ENCODE results near the gene PLD1.
"Not testable (repeated sequence)": the region's sequence is repeated elsewhere in the genome, so short reads cannot be mapped to it uniquely, and the experiment has no call there.

The PLD1 gene

GRCh38 chr3:171815973-171816595 lies 5.8 kb upstream of the PLD1 start:
- no peak for DNase-seq (ENCODE audit: low read depth, low spot score)

DNA sequence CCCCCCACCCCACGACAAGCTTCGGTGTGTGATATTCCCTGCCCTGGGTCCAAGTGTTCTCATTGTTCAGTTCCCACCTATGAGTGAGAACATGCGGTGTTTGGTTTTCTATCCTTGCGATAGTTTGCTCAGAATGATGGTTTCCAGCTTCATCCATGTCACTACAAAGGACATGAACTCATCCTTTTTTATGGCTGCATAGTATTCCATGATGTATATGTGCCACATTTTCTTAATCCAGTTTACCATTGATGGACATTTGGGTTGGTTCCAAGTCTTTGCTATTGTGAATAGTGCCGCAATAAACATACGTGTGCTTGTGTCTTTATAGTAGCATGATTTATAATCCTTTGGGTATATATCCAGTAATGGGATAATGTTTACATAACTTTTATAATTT lies 4.4 kb upstream of the PLD1 start:
- not testable (repeated sequence) for DNase-seq (ENCODE audit: low read depth, low spot score)

DNA sequence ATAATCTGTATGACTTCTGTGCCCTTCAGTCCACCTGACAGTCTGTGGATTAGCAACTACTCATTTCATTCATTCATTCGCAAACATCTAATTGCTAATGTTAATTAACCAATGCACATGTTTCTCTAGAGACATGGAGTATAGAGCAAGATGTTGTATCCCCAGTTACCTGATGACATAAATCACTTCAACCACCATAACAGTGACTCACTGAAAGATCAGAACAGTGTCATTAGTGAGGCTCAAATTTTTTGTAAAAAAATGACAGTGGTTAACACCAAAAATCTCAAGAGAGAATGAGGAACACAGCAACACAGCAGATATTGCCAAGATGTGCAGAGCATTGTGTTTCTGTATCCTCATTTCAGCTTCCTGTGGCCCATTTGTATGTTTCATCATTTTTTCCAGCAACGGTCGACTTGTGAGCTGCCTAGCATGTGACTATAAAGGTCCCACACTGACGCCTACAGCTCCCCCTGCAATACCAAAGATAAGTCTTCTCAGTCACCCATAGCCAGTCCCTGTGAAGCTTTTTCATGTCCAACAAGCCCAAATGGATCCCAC lies 3.7 kb upstream of the PLD1 start:
- DNase-seq (ENCODE audit: low read depth, low spot score): no peak

DNA sequence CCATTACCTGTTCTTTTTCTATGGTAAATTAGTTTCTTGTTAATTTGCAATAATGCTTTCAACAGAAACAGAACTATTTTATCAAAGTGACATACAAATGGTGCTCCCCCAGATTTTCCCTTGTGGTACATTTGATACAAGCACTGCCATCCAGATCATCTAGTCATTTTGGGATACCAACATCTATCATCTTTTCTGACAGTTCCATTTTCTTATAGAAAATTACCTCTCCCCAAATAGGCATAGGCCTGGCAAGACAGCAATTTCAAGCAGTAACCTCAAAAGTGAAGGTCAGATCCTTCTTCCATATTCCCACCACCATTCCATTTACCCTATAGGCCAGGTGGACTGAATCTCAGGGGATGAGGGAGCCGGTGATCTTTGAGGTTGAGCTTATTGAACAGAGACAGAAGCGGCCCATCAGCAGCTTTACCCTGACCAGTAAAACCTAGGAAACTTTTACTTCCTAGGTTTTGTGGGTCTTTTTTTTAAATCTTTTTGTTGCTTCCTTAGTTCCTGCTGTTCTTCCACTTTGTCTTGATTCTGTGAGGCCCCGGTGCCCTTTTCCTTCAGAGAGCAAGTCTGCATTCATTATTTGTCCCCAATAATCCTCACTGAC lies 3.1 kb upstream of the PLD1 start:
- no peak for DNase-seq (ENCODE audit: low read depth, low spot score)

GRCh38 chr3:171812811-171813210 lies 2.5 kb upstream of the PLD1 start:
- DNase-seq (ENCODE audit: low read depth, low spot score): no peak

DNA sequence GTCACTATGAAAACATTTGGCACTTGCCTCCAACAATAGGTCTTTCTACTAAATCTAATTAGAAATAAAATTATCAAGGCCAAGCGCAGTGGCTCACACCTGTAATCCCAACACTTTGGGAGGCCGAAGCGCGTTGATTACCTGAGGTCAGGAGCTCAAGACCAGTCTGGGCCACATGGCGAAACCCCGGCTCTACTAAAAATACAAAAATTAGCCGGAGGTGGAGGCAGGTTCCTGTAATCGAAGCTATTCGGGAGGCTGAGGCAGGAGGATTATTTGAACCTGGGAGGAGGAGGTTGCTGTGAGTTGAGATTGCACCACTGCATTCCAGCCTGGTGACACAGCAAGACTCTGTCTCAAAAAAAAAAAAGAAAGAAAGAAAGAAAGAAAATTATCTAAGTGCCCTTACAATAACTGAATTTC lies 1.6 kb upstream of the PLD1 start:
- DNase-seq (ENCODE audit: low read depth, low spot score): no peak

DNA sequence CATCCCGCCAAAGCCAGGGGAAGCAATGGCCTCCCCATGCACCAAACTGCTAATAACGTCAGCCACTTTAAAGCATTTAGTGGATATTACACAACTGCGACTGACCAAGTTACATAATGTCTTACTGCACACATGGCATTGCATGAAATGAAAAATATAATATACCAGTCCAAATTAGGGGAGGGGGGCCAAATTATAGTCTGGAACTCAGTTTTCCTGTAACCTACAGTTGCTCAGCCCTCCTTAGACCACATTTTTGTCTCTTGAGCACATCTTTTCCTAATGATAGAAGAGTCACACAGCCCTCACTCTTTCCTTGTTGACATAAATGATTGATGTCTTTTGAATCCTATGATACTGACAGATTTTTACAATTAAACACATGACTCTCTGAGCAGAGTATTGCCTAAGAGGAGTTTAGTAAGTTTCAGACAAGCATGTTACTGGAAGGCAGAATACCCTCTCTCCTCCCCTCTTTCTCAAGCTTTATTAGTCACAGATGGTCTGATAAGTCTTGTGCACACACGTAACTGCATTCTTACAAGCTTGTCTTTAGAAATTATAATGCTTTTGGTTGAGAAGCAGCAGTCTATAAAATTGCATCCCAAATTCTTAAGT lies 1.1 kb upstream of the PLD1 start:
- no peak for DNase-seq (ENCODE audit: low read depth, low spot score)

GRCh38 chr3:171810629-171811294 lies 479 bp upstream of the PLD1 start:
- DNase-seq (ENCODE audit: low read depth, low spot score): no peak

DNA sequence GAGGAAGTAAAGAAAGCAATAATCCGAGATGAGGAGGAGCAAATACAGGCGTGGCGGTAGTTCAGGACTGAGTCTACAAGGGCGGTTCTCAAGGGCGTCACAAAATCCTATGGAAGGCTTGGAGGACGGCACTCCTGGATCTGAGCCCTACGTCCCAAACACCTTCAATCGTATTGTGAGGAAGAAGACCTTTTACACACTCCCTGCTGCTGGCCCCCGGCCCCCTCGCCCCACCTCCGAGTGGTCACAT lies 747 bp downstream of the PLD1 start:
- no peak for DNase-seq (ENCODE audit: low read depth, low spot score)

GRCh38 chr3:171807806-171808205 lies 2.5 kb downstream of the PLD1 start:
- DNase-seq (ENCODE audit: low read depth, low spot score): no peak

- DNase-seq (ENCODE audit: low read depth, low spot score): no peak
Measured at GRCh38 chr3:171807129-171807675, 3.1 kb downstream of the PLD1 start.

GRCh38 chr3:171806200-171807128 lies 3.8 kb downstream of the PLD1 start:
- DNase-seq (ENCODE audit: low read depth, low spot score): no peak

DNA sequence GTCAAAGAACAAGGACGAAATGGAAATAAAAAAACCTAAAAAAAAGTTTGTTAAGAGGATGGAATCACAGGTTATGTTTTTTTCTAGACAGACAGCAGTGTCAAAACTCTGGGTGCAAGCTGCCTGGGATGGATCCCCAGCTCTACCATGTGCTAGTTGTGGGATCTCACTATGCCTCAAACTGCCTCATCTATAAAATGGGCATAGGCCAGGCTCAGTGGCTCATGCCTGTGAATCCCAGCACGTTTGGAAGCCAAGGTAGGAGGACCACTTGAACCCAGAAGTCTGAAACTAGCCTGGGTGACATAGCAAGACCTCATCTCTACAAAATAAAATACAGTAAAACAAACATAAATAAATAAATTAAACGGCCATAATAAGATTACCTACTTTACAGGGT lies 4.6 kb downstream of the PLD1 start:
- DNase-seq (ENCODE audit: low read depth, low spot score): no peak

DNA sequence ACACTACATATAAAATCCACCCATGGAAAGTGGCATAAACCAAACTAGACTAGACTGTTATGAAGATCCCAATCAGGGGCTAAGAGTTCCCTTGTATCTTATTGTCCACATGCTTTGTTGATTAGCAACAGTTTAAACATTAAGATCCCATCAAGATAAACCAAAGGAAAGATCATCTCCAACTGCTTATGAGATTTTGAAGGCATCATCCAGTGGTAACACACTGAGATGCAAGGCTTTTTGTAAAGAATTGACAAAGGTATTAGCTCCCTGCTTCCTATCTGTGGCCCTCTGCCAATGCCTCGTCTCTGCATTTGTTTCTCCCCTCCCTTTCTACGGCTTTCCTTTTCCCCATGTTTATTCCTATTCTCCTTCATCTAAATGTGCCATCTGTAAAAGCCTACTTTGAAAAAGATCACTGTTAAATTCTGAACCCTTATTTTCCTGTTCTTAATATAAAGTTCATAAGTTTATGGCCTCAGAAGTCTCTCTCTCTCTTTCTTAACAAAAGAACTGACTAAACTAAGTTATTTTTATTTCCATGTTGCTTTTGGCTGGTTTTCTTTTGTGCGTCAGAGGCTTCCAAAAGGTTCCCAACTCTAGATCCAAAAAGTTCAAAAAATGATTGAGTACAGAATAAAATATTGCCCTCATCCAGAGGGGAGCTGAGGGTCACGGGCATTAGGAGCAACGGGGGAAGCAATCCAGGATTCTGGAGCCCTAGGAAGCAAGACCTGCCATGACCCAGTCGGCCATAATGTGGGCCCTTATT lies 5.5 kb downstream of the PLD1 start:
- no peak for DNase-seq (ENCODE audit: low read depth, low spot score)

DNA sequence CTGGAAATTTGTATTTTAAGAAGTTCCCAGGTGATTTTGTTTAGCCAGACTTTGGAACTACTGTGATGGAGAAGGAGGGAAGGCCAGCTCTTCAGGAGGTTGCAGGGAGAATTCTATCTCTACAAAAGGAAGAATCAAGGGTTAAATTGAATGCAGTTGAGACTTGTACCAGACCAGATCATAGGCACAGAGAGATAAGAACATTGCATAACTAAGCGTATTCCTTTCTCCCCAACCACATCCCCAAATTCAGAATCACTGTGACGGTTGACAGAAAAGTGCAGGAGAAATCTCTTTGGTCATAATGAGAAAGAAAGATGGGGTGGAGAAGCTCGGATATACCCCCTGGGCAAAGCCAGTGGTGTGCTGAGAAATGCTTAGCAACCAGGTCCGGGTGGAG lies 7.2 kb downstream of the PLD1 start:
- no peak for DNase-seq (ENCODE audit: low read depth, low spot score)

DNA sequence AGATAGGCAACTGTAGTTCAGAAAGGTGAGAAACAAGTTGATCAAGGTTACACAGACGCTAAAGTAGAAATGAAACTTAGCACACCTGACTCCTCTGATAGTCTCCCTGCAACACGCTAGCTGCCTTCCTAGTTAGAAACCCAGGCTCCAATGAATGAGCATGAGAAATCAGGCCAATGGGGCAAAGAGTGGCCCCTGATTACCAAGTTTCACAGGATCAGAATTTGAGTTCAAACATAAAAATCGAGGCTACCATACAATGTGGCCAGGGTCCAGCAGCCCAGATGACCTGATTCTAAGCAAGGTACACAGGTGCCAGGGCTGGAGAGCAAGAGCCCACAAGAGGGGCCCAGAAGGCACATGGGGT lies 7.7 kb downstream of the PLD1 start:
- DNase-seq (ENCODE audit: low read depth, low spot score): no peak

DNA sequence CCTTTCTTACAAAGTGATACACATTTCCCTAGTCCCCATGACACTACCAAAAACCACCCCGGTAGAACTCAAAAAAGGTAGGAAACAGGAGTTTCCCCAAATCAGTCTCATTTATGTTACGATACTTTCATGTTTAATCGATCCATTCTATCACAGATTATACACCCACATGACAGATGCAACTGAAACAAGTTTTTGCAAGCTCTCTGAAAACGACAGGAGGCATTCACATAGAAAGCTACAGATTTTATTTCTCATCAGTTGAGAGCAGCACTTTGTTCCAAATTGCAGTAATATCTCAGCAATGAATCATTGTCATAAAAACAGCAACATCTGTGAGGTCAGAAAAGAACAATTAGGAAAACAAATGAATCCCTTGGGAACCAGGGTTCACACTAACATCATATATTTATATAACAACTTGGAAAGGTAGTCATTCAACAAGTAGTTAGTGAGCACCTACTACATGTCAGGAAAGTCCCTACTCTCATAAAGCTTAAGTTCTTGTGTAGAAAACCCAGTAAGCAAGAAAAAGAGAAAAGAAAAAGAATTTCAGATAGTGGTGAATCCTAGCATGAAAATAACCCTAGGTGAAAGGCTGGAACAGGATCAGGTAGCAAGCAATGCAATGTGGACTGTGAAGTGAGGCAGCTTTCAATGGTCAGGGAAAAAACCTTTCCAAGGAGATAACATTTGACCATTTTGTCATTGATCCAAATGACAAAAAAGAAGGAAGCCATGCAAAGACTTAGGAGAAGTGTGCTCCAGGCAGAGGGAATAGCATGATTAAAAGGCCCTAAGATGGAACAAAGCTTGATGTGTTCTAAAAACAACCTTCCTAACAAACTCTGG lies 8.3 kb downstream of the PLD1 start:
- DNase-seq (ENCODE audit: low read depth, low spot score): no peak

GRCh38 chr3:171799501-171799900 lies 10.8 kb downstream of the PLD1 start:
- DNase-seq (ENCODE audit: low read depth, low spot score): no peak

DNA sequence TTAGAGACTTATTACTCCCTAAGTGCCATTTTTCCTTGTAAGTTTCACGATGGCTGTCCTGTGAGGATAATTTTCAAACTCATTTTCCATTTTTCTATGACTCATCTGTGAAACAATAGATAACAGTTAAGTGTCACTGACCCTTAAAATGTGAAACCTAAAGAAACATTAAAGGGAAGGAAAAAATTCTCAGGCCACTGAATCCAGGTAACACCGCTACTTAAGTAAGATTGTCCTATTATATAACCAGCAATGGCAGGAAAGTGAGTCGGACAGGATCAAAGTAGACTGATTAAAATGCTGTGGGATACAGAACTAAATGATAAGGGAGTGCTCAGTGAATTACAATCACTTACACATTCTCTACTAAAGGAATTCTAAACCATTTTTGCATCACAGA lies 12.4 kb downstream of the PLD1 start:
- no peak for DNase-seq (ENCODE audit: low read depth, low spot score)

- no peak for DNase-seq (ENCODE audit: low read depth, low spot score)
Measured at GRCh38 chr3:171797265-171797679, 13.0 kb downstream of the PLD1 start.

Measured in smooth muscle cell of the brain vasculature (primary cell).